NT2/D1 (cell line): ENCODE measurements around the gene DNAH1.

ENCODE experiments used
- SUZ12 ChIP-seq: IDR thresholded peaks from 2 replicates; pipeline ENCODE4 v1.6.1; 2011; ENCODE audit not compliant: insufficient read length, insufficient read depth; ENCODE audit errors: extremely low read depth
- YY1 ChIP-seq: IDR thresholded peaks from 2 replicates; pipeline ENCODE4 v1.6.1; 2011; ENCODE audit not compliant: insufficient read length, insufficient read depth
- ZNF274 ChIP-seq: IDR thresholded peaks from 2 replicates; pipeline ENCODE4 v1.6.1; 2011; ENCODE audit warnings: mild to moderate bottlenecking, low read depth, low read length

DNA sequence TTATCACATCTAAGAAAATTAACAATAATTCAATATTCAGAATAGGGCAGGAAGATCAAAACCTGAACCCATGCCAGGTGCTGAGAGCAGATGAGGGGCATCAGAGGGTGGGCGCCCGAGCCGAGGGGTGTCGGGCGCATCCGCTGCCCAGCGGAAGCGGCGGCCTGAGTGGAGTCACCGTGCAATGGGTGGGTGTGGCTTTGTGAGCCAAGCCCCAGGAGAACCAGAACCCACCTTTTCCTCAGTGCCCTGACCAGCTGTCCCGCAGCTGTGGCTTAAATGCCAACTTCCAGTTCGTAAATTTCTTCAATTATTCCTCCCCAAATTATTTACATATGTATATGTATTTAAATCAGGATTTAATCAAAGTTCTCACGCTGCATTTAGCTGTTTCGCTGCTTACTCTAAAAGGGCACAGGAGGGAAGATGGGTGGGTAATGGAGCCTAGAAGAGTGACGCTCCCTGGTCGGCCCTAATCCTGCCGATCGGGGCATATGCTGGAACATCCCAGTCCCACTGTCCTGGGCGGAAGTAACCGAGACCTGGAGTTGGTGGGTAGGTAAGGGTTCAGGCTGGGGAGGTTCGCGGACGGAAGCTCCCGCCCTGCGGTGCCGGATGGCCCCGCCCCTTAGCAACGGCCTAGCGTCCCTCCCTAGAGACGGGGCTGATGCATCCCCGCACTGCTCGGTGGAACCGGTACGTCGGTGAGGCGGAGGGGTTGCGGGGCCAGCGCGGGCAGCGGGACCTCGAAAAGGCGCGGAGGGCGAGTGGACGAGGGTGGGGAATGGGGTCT lies 1.3 kb downstream of the DNAH1 start:
- TF ChIP-seq ZNF274 (no peak), YY1 (no peak), SUZ12 (no peak)
